ENCODE results near the gene FXYD2. TPM values are rescaled to one million over a fixed set of nuclear protein-coding genes. Genes with fewer than 3 reads are reported as not detected.
A peak's percentile ranks its signal among the peaks of the same experiment; 100 is the strongest.

The FXYD2 gene
- total RNA-seq, 5 donors from 2014 or later (not counting 1 experiment from before 2014, with no cell fraction given): 4.3 to 26.0 (median 14.7) TPM

- Histone ChIP-seq H3K36me3 (ENCODE audit: control insufficient read depth in 2 of 2, extremely low read depth in 1 of 2, insufficient read depth in 1 of 2, low read length in 1 of 2) (no peaks in the 10 kb centered on the region), H3K9me3 (no peaks in the 10 kb centered on the region), H3K27ac (ENCODE audit: low read length) (no peak overlapping the region), H3K4me1 (ENCODE audit: control insufficient read depth in 1 of 2, extremely low read depth in 1 of 2, insufficient read depth in 2 of 2, low read length in 2 of 2) (peaks cover under 1 to 22% of the 10 kb centered on the region in 2 experiments), H3K27me3 (replicated peaks in 1 of 2; ENCODE audit: control insufficient read depth in 2 of 2, extremely low read depth in 1 of 2, insufficient read depth in 2 of 2, low read length in 1 of 2) (peaks cover 0 to 11% of the 10 kb centered on the region in 2 experiments), H3K4me3 (ENCODE audit: control insufficient read depth in 1 of 2, extremely low read depth in 1 of 2, low read length in 1 of 2) (no peak overlapping the region)
- Mint-ChIP-seq H3K4me3 (no peak overlapping the region), H3K27ac (no peak overlapping the region), H3K9me3 (no peaks in the 10 kb centered on the region), H3K4me1 (peaks cover 10 to 21% (median 12%) of the 10 kb centered on the region in 3 donors), H3K27me3 (no peaks in the 10 kb centered on the region), H3K36me3 (no peaks in the 10 kb centered on the region)
- POLR2A ChIA-PET: no interaction called here
- ATAC-seq (replicated peaks in 1 of 4): peak; percentile 72 to 89 (median 82)
- CTCF ChIA-PET: interaction anchor here (0.6 to 5.5 kb wide), 8 partner anchors 7 to 383 kb away, joined by 3 to 56 read pairs (median 4); partner anchors contain the start of gene FXYD2 (in 1 of the 2)
- DNase-seq: peak in 14 of 35 experiments; percentile 20 to 53 (median 32)
- 34% methylated on average over 18 of the region's 22 CpGs for WGBS (ENCODE audit: insufficient coverage)
These were observed 15.1 kb downstream of the FXYD2 start for GRCh38 chr11:117809236-117810055.

GRCh38 chr11:117808784-117809183 is 15.8 kb downstream of the FXYD2 start:
- DNase-seq (no peak), ATAC-seq (replicated peaks in 1 of 4) (no peak)
- peaks cover 0 to 11% of the 10 kb centered on the region in 2 experiments for H3K27me3 ChIP-seq (replicated peaks in 1 of 2; ENCODE audit: control insufficient read depth in 2 of 2, extremely low read depth in 1 of 2, insufficient read depth in 2 of 2, low read length in 1 of 2)
- H3K9me3 Mint-ChIP-seq: no peaks in the 10 kb centered on the region
- H3K27ac Mint-ChIP-seq: peak overlapping the region in 1 of 2 donors; percentile 28
- POLR2A ChIA-PET: no interaction called here
- 87% methylated on average over 10 of the region's 12 CpGs for whole genome bisulfite sequencing (ENCODE audit: insufficient coverage)
- no peak overlapping the region for H3K27ac ChIP-seq (ENCODE audit: low read length)
- H3K4me1 ChIP-seq (ENCODE audit: control insufficient read depth in 1 of 2, extremely low read depth in 1 of 2, insufficient read depth in 2 of 2, low read length in 2 of 2): peaks cover 0 to 15% of the 10 kb centered on the region in 2 experiments
- no peak overlapping the region for H3K4me3 Mint-ChIP-seq
- H3K9me3 ChIP-seq: no peaks in the 10 kb centered on the region
- no peak overlapping the region for H3K4me3 ChIP-seq (ENCODE audit: control insufficient read depth in 1 of 2, extremely low read depth in 1 of 2, low read length in 1 of 2)
- H3K36me3 Mint-ChIP-seq: no peaks in the 10 kb centered on the region
- H3K4me1 Mint-ChIP-seq: peaks cover 4 to 15% (median 8%) of the 10 kb centered on the region in 3 donors
- H3K36me3 ChIP-seq (ENCODE audit: control insufficient read depth in 2 of 2, extremely low read depth in 1 of 2, insufficient read depth in 1 of 2, low read length in 1 of 2): no peaks in the 10 kb centered on the region
- CTCF ChIA-PET: interaction anchor here (1.0 to 5.5 kb wide), 11 partner anchors 8 to 383 kb away, joined by 3 to 56 read pairs (median 7); partner anchors contain the start of gene FXYD2 (in 1 of the 2)
- no peaks in the 10 kb centered on the region for H3K27me3 Mint-ChIP-seq

- peak in 33 of 35 experiments; percentile 33 to 87 (median 68) for DNase-seq
- H3K27ac Mint-ChIP-seq: no peak overlapping the region
- no peaks in the 10 kb centered on the region for H3K36me3 Mint-ChIP-seq
- H3K27me3 ChIP-seq (replicated peaks in 1 of 2; ENCODE audit: control insufficient read depth in 2 of 2, extremely low read depth in 1 of 2, insufficient read depth in 2 of 2, low read length in 1 of 2): peaks cover 0 to 11% of the 10 kb centered on the region in 2 experiments
- 57% methylated on average over 11 of the region's 22 CpGs for WGBS (ENCODE audit: insufficient coverage)
- H3K4me1 Mint-ChIP-seq: peaks cover 3 to 12% (median 8%) of the 10 kb centered on the region in 3 donors
- no peaks in the 10 kb centered on the region for H3K9me3 ChIP-seq
- H3K27ac ChIP-seq (ENCODE audit: low read length): no peak overlapping the region
- H3K36me3 ChIP-seq (ENCODE audit: control insufficient read depth in 2 of 2, extremely low read depth in 1 of 2, insufficient read depth in 1 of 2, low read length in 1 of 2): no peaks in the 10 kb centered on the region
- H3K9me3 Mint-ChIP-seq: no peaks in the 10 kb centered on the region
- no peak overlapping the region for H3K4me3 Mint-ChIP-seq
- H3K27me3 Mint-ChIP-seq: no peaks in the 10 kb centered on the region
- H3K4me3 ChIP-seq (ENCODE audit: control insufficient read depth in 1 of 2, extremely low read depth in 1 of 2, low read length in 1 of 2): no peak overlapping the region
- peak; percentile 53 to 81 (median 70) for ATAC-seq (replicated peaks in 1 of 4)
- H3K4me1 ChIP-seq (ENCODE audit: control insufficient read depth in 1 of 2, extremely low read depth in 1 of 2, insufficient read depth in 2 of 2, low read length in 2 of 2): peaks cover 0 to 15% of the 10 kb centered on the region in 2 experiments
- CTCF ChIA-PET: interaction anchor here (0.5 to 5.5 kb wide), 29 partner anchors 9 to 681 kb away, joined by 3 to 56 read pairs (median 4); partner anchors contain the start of gene DSCAML1 (in 1 of the 2)
- POLR2A ChIA-PET: no interaction called here
These were observed 16.8 kb downstream of the FXYD2 start for GRCh38 chr11:117807482-117808327.

- ATAC-seq (replicated peaks in 1 of 4) (no peak), DNase-seq (no peak)
- POLR2A ChIA-PET: no interaction called here
- no peaks in the 10 kb centered on the region for H3K36me3 ChIP-seq (ENCODE audit: control insufficient read depth in 2 of 2, extremely low read depth in 1 of 2, insufficient read depth in 1 of 2, low read length in 1 of 2)
- no peak overlapping the region for H3K4me3 ChIP-seq (ENCODE audit: control insufficient read depth in 1 of 2, extremely low read depth in 1 of 2, low read length in 1 of 2)
- H3K27ac ChIP-seq (ENCODE audit: low read length): no peak overlapping the region
- 80% methylated on average over 3 of the region's 5 CpGs for WGBS (ENCODE audit: insufficient coverage)
- Mint-ChIP-seq H3K4me3 (no peak overlapping the region), H3K9me3 (no peaks in the 10 kb centered on the region), H3K27me3 (no peaks in the 10 kb centered on the region), H3K27ac (no peak overlapping the region), H3K4me1 (peaks cover 3 to 12% (median 8%) of the 10 kb centered on the region in 3 donors), H3K36me3 (no peaks in the 10 kb centered on the region)
- no peaks in the 10 kb centered on the region for H3K9me3 ChIP-seq
- peaks cover 0 to 15% of the 10 kb centered on the region in 2 experiments for H3K4me1 ChIP-seq (ENCODE audit: control insufficient read depth in 1 of 2, extremely low read depth in 1 of 2, insufficient read depth in 2 of 2, low read length in 2 of 2)
- H3K27me3 ChIP-seq (replicated peaks in 1 of 2; ENCODE audit: control insufficient read depth in 2 of 2, extremely low read depth in 1 of 2, insufficient read depth in 2 of 2, low read length in 1 of 2): peaks cover 0 to 11% of the 10 kb centered on the region in 2 experiments
- CTCF ChIA-PET: interaction anchor here (0.6 to 5.5 kb wide), 19 partner anchors 8 to 365 kb away, joined by 3 to 56 read pairs (median 6); no protein-coding TSS in a partner anchor
These were observed 17.7 kb downstream of the FXYD2 start for GRCh38 chr11:117806846-117807245.

GRCh38 chr11:117805045-117805444 is 19.5 kb downstream of the FXYD2 start:
- H3K36me3 Mint-ChIP-seq: no peaks in the 10 kb centered on the region

GRCh38 chr11:117803896-117804295 is 20.6 kb downstream of the FXYD2 start:
- no peaks in the 10 kb centered on the region for H3K9me3 Mint-ChIP-seq
- Histone ChIP-seq H3K4me3 (ENCODE audit: control insufficient read depth in 1 of 2, extremely low read depth in 1 of 2, low read length in 1 of 2) (no peak overlapping the region), H3K27ac (ENCODE audit: low read length) (no peak overlapping the region), H3K27me3 (replicated peaks in 1 of 2; ENCODE audit: control insufficient read depth in 2 of 2, extremely low read depth in 1 of 2, insufficient read depth in 2 of 2, low read length in 1 of 2) (peaks cover 0 to 12% of the 10 kb centered on the region in 2 experiments), H3K36me3 (ENCODE audit: control insufficient read depth in 2 of 2, extremely low read depth in 1 of 2, insufficient read depth in 1 of 2, low read length in 1 of 2) (no peaks in the 10 kb centered on the region), H3K9me3 (no peaks in the 10 kb centered on the region), H3K4me1 (ENCODE audit: control insufficient read depth in 1 of 2, extremely low read depth in 1 of 2, insufficient read depth in 2 of 2, low read length in 2 of 2) (peaks cover 0 to 8% of the 10 kb centered on the region in 2 experiments)
- no peak overlapping the region for H3K27ac Mint-ChIP-seq
- peaks cover 0 to 6% (median 0%) of the 10 kb centered on the region in 3 donors for H3K4me1 Mint-ChIP-seq
- ChIA-PET POLR2A (no interaction called here), CTCF (interaction anchor here in 1 of 2 donors (2.8 kb wide), 1 partner anchor 14 kb away, joined by 12 read pairs; no protein-coding TSS in a partner anchor)
- 73% methylated on average over 8 of the region's 8 CpGs for WGBS (ENCODE audit: insufficient coverage)
- ATAC-seq (replicated peaks in 1 of 4): no peak
- H3K4me3 Mint-ChIP-seq: no peak overlapping the region
- H3K36me3 Mint-ChIP-seq: no peaks in the 10 kb centered on the region
- DNase-seq: no peak
- H3K27me3 Mint-ChIP-seq: peaks cover 3 to 9% of the 10 kb centered on the region in 2 donors

More at GRCh38 chr11:117805045-117805444, 19.5 kb downstream of the FXYD2 start:
- H3K27me3 ChIP-seq (replicated peaks in 1 of 2; ENCODE audit: control insufficient read depth in 2 of 2, extremely low read depth in 1 of 2, insufficient read depth in 2 of 2, low read length in 1 of 2): peaks cover 0 to 11% of the 10 kb centered on the region in 2 experiments
- H3K9me3 ChIP-seq: no peaks in the 10 kb centered on the region
- Mint-ChIP-seq H3K4me3 (no peak overlapping the region), H3K4me1 (peaks cover 3 to 12% (median 7%) of the 10 kb centered on the region in 3 donors), H3K9me3 (no peaks in the 10 kb centered on the region), H3K27ac (no peak overlapping the region), H3K27me3 (peaks cover 0 to 2% of the 10 kb centered on the region in 2 donors)
- no CpG with 5 or more reads among the region's 1 CpG for WGBS (ENCODE audit: insufficient coverage)
- H3K4me3 ChIP-seq (ENCODE audit: control insufficient read depth in 1 of 2, extremely low read depth in 1 of 2, low read length in 1 of 2): no peak overlapping the region
- POLR2A ChIA-PET: no interaction called here
- H3K27ac ChIP-seq (ENCODE audit: low read length): no peak overlapping the region
- peaks cover 0 to 15% of the 10 kb centered on the region in 2 experiments for H3K4me1 ChIP-seq (ENCODE audit: control insufficient read depth in 1 of 2, extremely low read depth in 1 of 2, insufficient read depth in 2 of 2, low read length in 2 of 2)
- H3K36me3 ChIP-seq (ENCODE audit: control insufficient read depth in 2 of 2, extremely low read depth in 1 of 2, insufficient read depth in 1 of 2, low read length in 1 of 2): no peaks in the 10 kb centered on the region
- DNase-seq: no peak
- CTCF ChIA-PET: interaction anchor here (1.3 to 5.5 kb wide), 3 partner anchors 12 to 23 kb away, joined by 4 to 56 read pairs (median 12); no protein-coding TSS in a partner anchor
- ATAC-seq (replicated peaks in 1 of 4): no peak

Measured in T-cell (primary cell).